OCI-LY1 (cell line): Measurements from ENCODE around the gene MBD5.

ENCODE experiments used
- H2AFZ ChIP-seq: fragments of 200-600 bp; sonication (generic), shearing (Covaris generic); 2 replicates; pipeline ENCODE4 v1.6.0; 2014; ENCODE audit warnings: antibody characterized with exemption, mild to moderate bottlenecking, low read length
- H3F3A ChIP-seq: fragments of 200-600 bp; sonication (generic), shearing (Covaris generic); 2 replicates; pipeline ENCODE4 v1.6.0; 2014; ENCODE audit warnings: mild to moderate bottlenecking, antibody characterized with exemption, low read length, moderate library complexity; ENCODE audit not compliant: insufficient read depth
- H3K27ac ChIP-seq: fragments of 200-600 bp; sonication (generic); 2 replicates; pipeline ENCODE4 v1.5.1; 2014; ENCODE audit warnings: low read length, mixed run types, mild to moderate bottlenecking, low read depth; ENCODE audit not compliant: poor library complexity, severe bottlenecking
- H3K27me3 ChIP-seq: fragments of 200-600 bp; sonication (generic); 2 replicates; pipeline ENCODE4 v1.6.0; 2014; ENCODE audit warnings: antibody characterized with exemption, mild to moderate bottlenecking, low read length, moderate library complexity; ENCODE audit not compliant: insufficient read depth
- H3K36me3 ChIP-seq: fragments of 200-600 bp; sonication (generic); 2 replicates; pipeline ENCODE4 v1.6.1; 2014; ENCODE audit warnings: mild to moderate bottlenecking, antibody characterized with exemption, low read length, moderate library complexity, mixed read lengths; ENCODE audit not compliant: insufficient read depth
- H3K4me1 ChIP-seq: fragments of 200-600 bp; sonication (generic); 2 replicates; pipeline ENCODE4 v1.5.1; 2014; ENCODE audit warnings: mild to moderate bottlenecking, low read length, moderate library complexity; ENCODE audit not compliant: insufficient read depth, severe bottlenecking
- H3K4me2 ChIP-seq: fragments of 200-600 bp; sonication (generic), shearing (Covaris generic); 2 replicates; pipeline ENCODE4 v1.6.1; 2014; ENCODE audit warnings: low read length
- H3K4me3 ChIP-seq: fragments of 200-600 bp; sonication (generic); 2 replicates; pipeline ENCODE4 v1.5.1; 2014; ENCODE audit warnings: low read length, low read depth, mild to moderate bottlenecking, mixed read lengths; ENCODE audit not compliant: poor library complexity, severe bottlenecking
- H3K79me2 ChIP-seq: fragments of 200-600 bp; shearing (Covaris generic); 2 replicates; pipeline ENCODE4 v1.6.1; 2016; ENCODE audit warnings: mixed run types, low read length, mixed read lengths; ENCODE audit not compliant: insufficient read depth
- H3K9ac ChIP-seq: fragments of 200-600 bp; sonication (generic), shearing (Covaris generic); 2 replicates; pipeline ENCODE4 v1.6.1; 2014; ENCODE audit warnings: mild to moderate bottlenecking, low read length, mixed read lengths
- H3K9me2 ChIP-seq: fragments of 200-600 bp; sonication (generic), shearing (Covaris generic); 2 replicates; pipeline ENCODE4 v1.6.1; 2014; ENCODE audit warnings: low read depth, mild to moderate bottlenecking, low read length, mixed read lengths
- H3K9me3 ChIP-seq: fragments of 200-600 bp; shearing (Covaris generic); 2 replicates; pipeline ENCODE4 v1.6.1; 2014; ENCODE audit warnings: low read length, mixed read lengths
- H4K20me1 ChIP-seq: fragments of 200-600 bp; sonication (generic), shearing (Covaris generic); 2 replicates; pipeline ENCODE4 v1.6.0; 2016; ENCODE audit warnings: mild to moderate bottlenecking, low read length; ENCODE audit not compliant: insufficient read depth
- CTCF ChIP-seq: fragments of 200-600 bp; sonication (generic), shearing (Covaris generic); IDR thresholded peaks from 2 replicates; pipeline ENCODE4 v1.5.1; 2017; ENCODE audit warnings: mild to moderate bottlenecking, antibody characterized with exemption, low read length, moderate library complexity, mixed read lengths
- EZH2 ChIP-seq: fragments of 200-600 bp; sonication (generic), shearing (Covaris generic); IDR thresholded peaks from 2 replicates; pipeline ENCODE4 v1.8.0; 2017; ENCODE audit warnings: borderline replicate concordance, mixed run types, mild to moderate bottlenecking, antibody characterized with exemption, low read length, moderate library complexity, mixed read lengths

MBD5 gene

GRCh38 chr2:148534416-148535204, 513.7 kb downstream of the MBD5 start:
- H3K4me1 ChIP-seq: peaks cover 5% of the 10 kb centered on the region
- no peak for TF ChIP-seq CTCF
- no peak overlapping the region for H3K4me3 ChIP-seq
- no peak overlapping the region for H3K9ac ChIP-seq
- no peaks in the 10 kb centered on the region for H3K36me3 ChIP-seq
- no peak overlapping the region for H3K27ac ChIP-seq
- H3K4me2 ChIP-seq: no peak overlapping the region
- H3K27me3 ChIP-seq: no peaks in the 10 kb centered on the region; the same call in 1 of the 2 replicates
- no peaks in the 10 kb centered on the region for H3K9me2 ChIP-seq
- H4K20me1 ChIP-seq: no peaks in the 10 kb centered on the region
- H3F3A ChIP-seq: no peaks in the 10 kb centered on the region
- no peaks in the 10 kb centered on the region for H3K9me3 ChIP-seq
- no peaks in the 10 kb centered on the region for H3K79me2 ChIP-seq
- H2AFZ ChIP-seq: no peak overlapping the region

DNA sequence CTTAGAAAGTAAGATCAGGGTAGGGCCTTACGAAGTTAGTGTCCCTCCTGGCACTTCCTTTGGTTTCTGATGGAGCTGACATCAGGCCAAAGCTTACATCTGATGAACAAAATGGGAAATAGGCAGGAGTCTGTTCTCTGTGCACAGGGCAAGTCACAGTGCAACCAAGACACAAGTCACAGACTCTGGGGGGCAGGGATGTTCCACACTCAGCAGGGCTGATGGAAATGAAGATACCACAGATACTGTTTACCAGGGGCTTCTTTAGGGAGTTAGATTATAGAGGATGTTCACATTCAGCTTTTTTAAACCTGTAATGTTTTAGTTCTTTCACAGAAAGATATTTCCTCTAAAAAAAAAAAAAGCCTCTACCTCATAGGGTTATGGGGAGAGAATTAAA, 517.5 kb downstream of the MBD5 start:
- Histone ChIP-seq H3K79me2 (no peaks in the 10 kb centered on the region), H3K4me2 (no peak overlapping the region), H3K4me3 (no peak overlapping the region), H3K9ac (no peak overlapping the region), H3K4me1 (peaks cover 5% of the 10 kb centered on the region), H3K36me3 (no peaks in the 10 kb centered on the region), H3K27ac (no peak overlapping the region), H3F3A (no peaks in the 10 kb centered on the region), H3K9me3 (no peaks in the 10 kb centered on the region), H2AFZ (no peak overlapping the region), H3K27me3 (no peaks in the 10 kb centered on the region; the same call in 1 of the 2 replicates), H4K20me1 (no peaks in the 10 kb centered on the region), H3K9me2 (no peaks in the 10 kb centered on the region)
- TF ChIP-seq CTCF (no peak), EZH2 (no peak)

- H2AFZ ChIP-seq: no peak overlapping the region
- no peaks in the 10 kb centered on the region for H3K79me2 ChIP-seq
- H3K9ac ChIP-seq: no peak overlapping the region
- no peaks in the 10 kb centered on the region for H3K9me3 ChIP-seq
- TF ChIP-seq EZH2 (no peak), CTCF (no peak)
- H3K4me3 ChIP-seq: no peak overlapping the region
- H3K9me2 ChIP-seq: no peaks in the 10 kb centered on the region
- no peak overlapping the region for H3K27ac ChIP-seq
- H3K4me1 ChIP-seq: no peaks in the 10 kb centered on the region
- no peaks in the 10 kb centered on the region; the same call in 1 of the 2 replicates for H3K27me3 ChIP-seq
- H3F3A ChIP-seq: no peaks in the 10 kb centered on the region
- no peaks in the 10 kb centered on the region for H4K20me1 ChIP-seq
- no peak overlapping the region for H3K4me2 ChIP-seq
- H3K36me3 ChIP-seq: no peaks in the 10 kb centered on the region
Measured at GRCh38 chr2:148540022-148540421, 519.1 kb downstream of the MBD5 start.
